Subcutaneous preadipocyte (primary cell): Measurements from ENCODE around the gene OR51B5. TPM values are rescaled to one million over a fixed set of nuclear protein-coding genes. Genes with fewer than 3 reads are reported as not detected.

Experiments
- small RNA-seq: library from RNA; depleted of rRNA; stranded (forward); fragments of <200 nt; gene quantifications from one replicate; pipeline ENCODE3, GENCODE V24; 2012
- total RNA-seq: library from RNA; depleted of rRNA; stranded (reverse); fragments of >200 nt; gene quantifications from 2 replicates; pipeline ENCODE4 v1.2.3, GENCODE V29; 2012

OR51B5 gene, protein sequence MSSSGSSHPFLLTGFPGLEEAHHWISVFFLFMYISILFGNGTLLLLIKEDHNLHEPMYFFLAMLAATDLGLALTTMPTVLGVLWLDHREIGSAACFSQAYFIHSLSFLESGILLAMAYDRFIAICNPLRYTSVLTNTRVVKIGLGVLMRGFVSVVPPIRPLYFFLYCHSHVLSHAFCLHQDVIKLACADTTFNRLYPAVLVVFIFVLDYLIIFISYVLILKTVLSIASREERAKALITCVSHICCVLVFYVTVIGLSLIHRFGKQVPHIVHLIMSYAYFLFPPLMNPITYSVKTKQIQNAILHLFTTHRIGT
- total RNA-seq = not detected in 2 replicates

DNA sequence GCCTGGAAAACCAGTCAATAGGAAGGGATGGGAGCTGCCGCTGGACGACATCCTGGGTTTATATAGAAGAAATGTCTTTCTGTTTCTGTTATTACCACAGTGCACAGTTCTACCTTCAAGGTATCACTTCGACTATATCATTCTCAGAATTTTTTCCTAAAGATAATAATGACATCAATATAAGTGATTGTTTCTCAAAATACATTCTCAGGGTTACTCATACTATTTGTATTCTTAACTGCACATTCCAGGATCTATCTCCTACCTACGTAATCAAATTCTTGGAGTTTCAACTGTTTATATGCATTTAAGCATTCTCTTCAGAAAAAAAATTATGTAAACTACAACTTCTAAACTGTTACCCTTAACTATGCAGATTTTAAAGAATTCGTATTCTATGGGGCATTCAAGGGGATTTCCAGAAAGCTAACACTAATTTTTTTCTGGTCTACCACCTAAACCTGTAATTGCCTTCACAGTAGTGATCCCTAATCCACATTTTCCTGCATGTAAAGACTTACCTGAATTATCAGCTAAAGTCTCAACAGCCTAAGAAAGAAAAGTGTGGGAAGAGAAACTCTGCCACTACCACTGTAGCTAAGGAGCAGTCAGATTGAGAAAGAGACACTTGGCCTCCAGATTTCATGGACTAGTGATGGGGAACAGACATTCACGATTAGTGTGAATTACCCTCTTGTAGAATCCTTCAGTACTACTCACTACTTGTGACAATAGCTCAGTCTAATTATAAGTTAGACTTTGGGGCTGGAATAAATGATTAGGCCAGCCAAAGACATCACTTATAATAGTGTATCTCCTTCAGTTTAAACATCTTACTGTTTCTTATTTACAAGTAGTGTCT, at the start of gene OR51B5:
Gene OR51B5, minus strand, starts transcription at position 51 of the 862 bp plus-strand sequence. Its CDS starts 0 bp downstream, at position 51.

DNA sequence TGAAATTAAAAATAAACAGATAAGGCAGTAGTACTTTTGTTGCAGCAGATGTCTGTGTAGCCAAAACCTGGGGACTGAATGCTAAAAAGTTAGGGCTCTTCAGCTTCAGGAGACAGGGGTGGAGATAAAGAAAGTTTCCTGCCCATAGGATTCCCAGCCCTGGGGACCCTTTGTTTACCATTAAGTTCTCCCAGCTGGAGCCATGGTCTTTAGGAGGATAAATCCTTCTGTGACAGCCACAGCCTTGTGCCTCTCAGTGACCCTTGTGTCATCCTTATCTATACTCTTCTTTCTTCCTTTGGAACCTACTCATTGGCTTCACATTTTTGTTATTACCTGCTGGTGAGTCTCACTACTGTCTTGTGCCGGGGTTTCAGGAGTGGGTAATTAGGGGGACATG, 40.3 kb upstream of the OR51B5 start, which contains the start of gene OR51M1:
Gene OR51M1, plus strand, starts transcription at position 237 of the 400 bp plus-strand sequence. CDS start 5,587 bp downstream, outside the sequence.

DNA sequence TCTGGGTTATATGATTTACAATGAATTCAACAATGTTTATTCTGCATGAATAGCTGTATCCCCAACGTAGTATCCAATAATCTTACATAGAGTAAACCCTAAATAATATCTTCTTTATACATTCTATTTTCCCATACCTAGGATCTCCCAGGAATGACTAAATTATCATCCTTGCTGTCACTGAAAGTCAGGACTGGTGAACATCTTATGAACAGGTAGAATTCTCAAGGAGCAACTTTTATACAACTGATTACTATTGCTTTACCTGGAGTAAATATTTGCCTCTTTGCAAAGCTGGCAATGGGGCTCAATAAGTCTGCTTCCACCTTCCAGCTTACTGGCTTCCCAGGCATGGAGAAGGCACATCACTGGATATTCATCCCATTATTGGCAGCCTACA, 7.9 kb upstream of the OR51B5 start, which contains the start of gene OR51B6:
Gene OR51B6, plus strand, starts transcription at position 301 of the 400 bp plus-strand sequence. Its CDS starts 0 bp downstream, at position 301.

DNA sequence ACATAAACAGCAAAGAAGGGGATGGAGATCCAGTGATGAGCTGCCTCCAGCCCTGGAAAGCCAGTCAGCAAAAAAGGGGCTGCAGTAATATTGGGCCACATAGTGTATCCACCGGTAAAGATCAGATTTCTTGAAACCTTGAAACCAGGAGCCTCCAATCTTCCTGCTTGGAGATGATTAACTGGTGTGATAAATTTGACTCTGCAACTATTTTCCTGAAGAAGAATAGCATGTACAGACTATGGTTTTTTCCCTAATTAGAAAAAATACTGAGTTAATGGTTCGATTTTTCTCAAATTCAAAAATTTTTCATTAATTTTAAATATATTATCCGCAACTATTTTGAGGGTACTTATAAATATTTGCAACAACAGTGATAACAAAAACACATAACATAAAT, 19.1 kb downstream of the OR51B5 start, which contains the start of gene OR51B2:
Gene OR51B2, minus strand, starts transcription at position 101 of the 400 bp plus-strand sequence. Its CDS starts 0 bp downstream, at position 101.

DNA sequence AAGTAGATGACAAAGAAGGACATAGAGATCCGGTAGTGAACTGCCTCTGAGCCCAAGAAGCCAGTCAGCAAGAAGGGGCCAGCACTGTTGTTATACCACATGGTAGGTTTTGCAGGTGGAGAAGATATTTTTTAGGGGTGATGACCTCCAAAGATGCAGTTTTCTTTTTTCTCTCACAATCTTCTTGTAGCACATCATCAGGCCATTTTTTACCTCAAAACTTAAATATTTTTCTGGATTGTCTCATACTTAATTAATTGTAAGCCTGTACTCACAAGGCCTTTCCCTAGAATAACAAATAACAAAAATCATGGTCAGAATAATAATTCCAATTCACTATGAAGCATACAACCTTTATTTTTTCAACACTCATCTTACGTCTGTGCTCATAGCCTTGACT, 41.5 kb downstream of the OR51B5 start, which contains the start of gene OR51B4:
Gene OR51B4, minus strand, starts transcription at position 101 of the 400 bp plus-strand sequence. Its CDS starts 0 bp downstream, at position 101.

Small RNA genes lying within 50 kb of the gene (small RNA-seq; reads per million reads assigned to genes)
- not detected for gene AC104389.3

Other genes with a start within 250 kb of the OR51B5 start
- gene OR52A5, start 205.2 kb downstream of the OR51B5 start, total RNA-seq = not detected in 2 replicates
- not detected in 2 replicates for gene OR52A1, start 188.8 kb downstream of the OR51B5 start, total RNA-seq
- gene OR51V1, start 142.8 kb downstream of the OR51B5 start, total RNA-seq = not detected in 2 replicates
- gene HBB, start 116.5 kb downstream of the OR51B5 start, total RNA-seq = not detected in 2 replicates
- not detected in 2 replicates for gene HBD, start 109.0 kb downstream of the OR51B5 start, total RNA-seq
- not detected in 2 replicates for gene HBG1, start 93.7 kb downstream of the OR51B5 start, total RNA-seq
- gene HBG2, start 88.7 kb downstream of the OR51B5 start, total RNA-seq = not detected in 2 replicates
- gene HBE1, start 73.6 kb downstream of the OR51B5 start, total RNA-seq = not detected in 2 replicates
- not detected in 2 replicates for gene OR51B4, start 41.6 kb downstream of the OR51B5 start, total RNA-seq
- not detected in 2 replicates for gene OR51B2, start 19.2 kb downstream of the OR51B5 start, total RNA-seq
- not detected in 2 replicates for gene OR51B6, start 8.0 kb upstream of the OR51B5 start, total RNA-seq
- not detected in 2 replicates for gene OR51M1, start 40.3 kb upstream of the OR51B5 start, total RNA-seq
- gene OR51Q1, start 78.6 kb upstream of the OR51B5 start, total RNA-seq = not detected in 2 replicates
- gene OR51I1, start 98.0 kb upstream of the OR51B5 start, total RNA-seq = not detected in 2 replicates
- gene OR51I2, start 105.8 kb upstream of the OR51B5 start, total RNA-seq = not detected in 2 replicates
- not detected in 2 replicates for gene OR52D1, start 145.2 kb upstream of the OR51B5 start, total RNA-seq
- gene UBQLN3, start 166.4 kb upstream of the OR51B5 start, total RNA-seq = not detected in 2 replicates
- not detected in 2 replicates for gene UBQLNL, start 173.2 kb upstream of the OR51B5 start, total RNA-seq
- gene OR52H1, start 205.0 kb upstream of the OR51B5 start, total RNA-seq = not detected in 2 replicates
- not detected in 2 replicates for gene OR52B6, start 237.4 kb upstream of the OR51B5 start, total RNA-seq